ENCODE results near the gene SLC6A1.

The SLC6A1 gene

GRCh38 chr3:10970306-10970960, 22.1 kb upstream of the SLC6A1 start:
- H3K27me3 ChIP-seq (ENCODE audit: insufficient read depth, poor library complexity, severe bottlenecking), result peaks cover 11% of the 10 kb centered on the region
- H3K4me3 ChIP-seq (replicated peaks; ENCODE audit: insufficient read depth, low read length), result no peak overlapping the region
- no peak for TF ChIP-seq SPI1 (IDR thresholded peaks at IDR 0.05; ENCODE audit: borderline replicate concordance, low read depth)
- no peak for TF ChIP-seq GABPA (IDR thresholded peaks at IDR 0.05; ENCODE audit: low read depth)
- TF ChIP-seq POLR2AphosphoS5 (IDR thresholded peaks at IDR 0.05; ENCODE audit: low read depth), result no peak
- TF ChIP-seq CTCF (IDR thresholded peaks at IDR 0.05; ENCODE audit: insufficient read depth, low read length), result no peak
- TF ChIP-seq, protein P1, sequence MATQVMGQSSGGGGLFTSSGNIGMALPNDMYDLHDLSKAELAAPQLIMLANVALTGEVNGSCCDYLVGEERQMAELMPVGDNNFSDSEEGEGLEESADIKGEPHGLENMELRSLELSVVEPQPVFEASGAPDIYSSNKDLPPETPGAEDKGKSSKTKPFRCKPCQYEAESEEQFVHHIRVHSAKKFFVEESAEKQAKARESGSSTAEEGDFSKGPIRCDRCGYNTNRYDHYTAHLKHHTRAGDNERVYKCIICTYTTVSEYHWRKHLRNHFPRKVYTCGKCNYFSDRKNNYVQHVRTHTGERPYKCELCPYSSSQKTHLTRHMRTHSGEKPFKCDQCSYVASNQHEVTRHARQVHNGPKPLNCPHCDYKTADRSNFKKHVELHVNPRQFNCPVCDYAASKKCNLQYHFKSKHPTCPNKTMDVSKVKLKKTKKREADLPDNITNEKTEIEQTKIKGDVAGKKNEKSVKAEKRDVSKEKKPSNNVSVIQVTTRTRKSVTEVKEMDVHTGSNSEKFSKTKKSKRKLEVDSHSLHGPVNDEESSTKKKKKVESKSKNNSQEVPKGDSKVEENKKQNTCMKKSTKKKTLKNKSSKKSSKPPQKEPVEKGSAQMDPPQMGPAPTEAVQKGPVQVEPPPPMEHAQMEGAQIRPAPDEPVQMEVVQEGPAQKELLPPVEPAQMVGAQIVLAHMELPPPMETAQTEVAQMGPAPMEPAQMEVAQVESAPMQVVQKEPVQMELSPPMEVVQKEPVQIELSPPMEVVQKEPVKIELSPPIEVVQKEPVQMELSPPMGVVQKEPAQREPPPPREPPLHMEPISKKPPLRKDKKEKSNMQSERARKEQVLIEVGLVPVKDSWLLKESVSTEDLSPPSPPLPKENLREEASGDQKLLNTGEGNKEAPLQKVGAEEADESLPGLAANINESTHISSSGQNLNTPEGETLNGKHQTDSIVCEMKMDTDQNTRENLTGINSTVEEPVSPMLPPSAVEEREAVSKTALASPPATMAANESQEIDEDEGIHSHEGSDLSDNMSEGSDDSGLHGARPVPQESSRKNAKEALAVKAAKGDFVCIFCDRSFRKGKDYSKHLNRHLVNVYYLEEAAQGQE (IDR thresholded peaks at IDR 0.05; ENCODE audit: insufficient replicate concordance, low read depth), result no peak
- H3K27ac ChIP-seq (replicated peaks), result no peak overlapping the region
- DNase-seq (ENCODE audit: low read depth in 1 of 2, low spot score in 1 of 2), result no peak

- no peak overlapping the region for H3K27ac ChIP-seq (replicated peaks)
- H3K4me3 ChIP-seq (replicated peaks; ENCODE audit: insufficient read depth, low read length), result no peak overlapping the region
- DNase-seq (ENCODE audit: low read depth in 1 of 2, low spot score in 1 of 2), result no peak
- peaks cover 11% of the 10 kb centered on the region for H3K27me3 ChIP-seq (ENCODE audit: insufficient read depth, poor library complexity, severe bottlenecking)
- TF ChIP-seq CTCF (IDR thresholded peaks at IDR 0.05; ENCODE audit: insufficient read depth, low read length) (no peak), POLR2AphosphoS5 (IDR thresholded peaks at IDR 0.05; ENCODE audit: low read depth) (no peak), SPI1 (IDR thresholded peaks at IDR 0.05; ENCODE audit: borderline replicate concordance, low read depth) (no peak), GABPA (IDR thresholded peaks at IDR 0.05; ENCODE audit: low read depth) (no peak)
- TF ChIP-seq, protein P1 (IDR thresholded peaks at IDR 0.05; ENCODE audit: insufficient replicate concordance, low read depth), result no peak
Observed at GRCh38 chr3:10972072-10972782, 20.3 kb upstream of the SLC6A1 start.

GRCh38 chr3:10973046-10973595, 19.4 kb upstream of the SLC6A1 start:
- no peak for TF ChIP-seq GABPA (IDR thresholded peaks at IDR 0.05; ENCODE audit: low read depth)

GRCh38 chr3:10974131-10974530, 18.4 kb upstream of the SLC6A1 start:
- no peak overlapping the region for H3K27ac ChIP-seq (replicated peaks)
- no peak for TF ChIP-seq POLR2AphosphoS5 (IDR thresholded peaks at IDR 0.05; ENCODE audit: low read depth)
- TF ChIP-seq SPI1 (IDR thresholded peaks at IDR 0.05; ENCODE audit: borderline replicate concordance, low read depth), result no peak
- no peak for TF ChIP-seq GABPA (IDR thresholded peaks at IDR 0.05; ENCODE audit: low read depth)
- TF ChIP-seq, protein P1 (IDR thresholded peaks at IDR 0.05; ENCODE audit: insufficient replicate concordance, low read depth), result no peak
- no peak for TF ChIP-seq CTCF (IDR thresholded peaks at IDR 0.05; ENCODE audit: insufficient read depth, low read length)
- DNase-seq (ENCODE audit: low read depth in 1 of 2, low spot score in 1 of 2), result no peak
- no peak overlapping the region for H3K4me3 ChIP-seq (replicated peaks; ENCODE audit: insufficient read depth, low read length)
- H3K27me3 ChIP-seq (ENCODE audit: insufficient read depth, poor library complexity, severe bottlenecking), result peaks cover 11% of the 10 kb centered on the region

More at GRCh38 chr3:10973046-10973595, 19.4 kb upstream of the SLC6A1 start:
- Histone ChIP-seq H3K27ac (replicated peaks) (no peak overlapping the region), H3K27me3 (ENCODE audit: insufficient read depth, poor library complexity, severe bottlenecking) (peaks cover 11% of the 10 kb centered on the region), H3K4me3 (replicated peaks; ENCODE audit: insufficient read depth, low read length) (no peak overlapping the region)
- no peak for DNase-seq (ENCODE audit: low read depth in 1 of 2, low spot score in 1 of 2)

Measured in HL-60 (cell line).